Endothelial cell of hepatic sinusoid (primary cell): ENCODE results near the gene LIX1L.

Experiments
- in situ Hi-C: cut with HindIII; loops from 2 replicates; pipeline ENCODE4 v1.10.0; 2017; ENCODE audit warnings: low sequenced_read_pairs

The LIX1L gene

DNA sequence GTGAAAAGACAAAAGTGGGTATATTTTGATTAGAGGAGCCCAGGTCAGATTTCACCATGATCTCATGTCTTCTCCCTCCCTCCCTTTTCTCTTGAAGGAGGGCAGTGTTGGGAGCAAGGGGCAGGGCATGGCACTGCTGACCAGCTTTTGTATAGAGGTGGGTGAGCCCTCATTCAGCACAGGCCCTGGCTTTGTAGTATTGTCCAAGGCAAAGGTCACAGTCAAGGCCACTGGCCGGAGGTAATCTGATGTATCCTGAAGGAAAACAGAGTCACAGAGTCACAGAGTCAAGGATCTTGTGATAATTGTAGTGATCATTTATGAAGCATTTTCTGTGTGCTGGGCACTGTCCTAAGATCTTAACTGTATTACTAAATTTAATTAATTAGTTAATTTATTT lies 59.8 kb downstream of the LIX1L start:
- in situ Hi-C loops: no loop called here

DNA sequence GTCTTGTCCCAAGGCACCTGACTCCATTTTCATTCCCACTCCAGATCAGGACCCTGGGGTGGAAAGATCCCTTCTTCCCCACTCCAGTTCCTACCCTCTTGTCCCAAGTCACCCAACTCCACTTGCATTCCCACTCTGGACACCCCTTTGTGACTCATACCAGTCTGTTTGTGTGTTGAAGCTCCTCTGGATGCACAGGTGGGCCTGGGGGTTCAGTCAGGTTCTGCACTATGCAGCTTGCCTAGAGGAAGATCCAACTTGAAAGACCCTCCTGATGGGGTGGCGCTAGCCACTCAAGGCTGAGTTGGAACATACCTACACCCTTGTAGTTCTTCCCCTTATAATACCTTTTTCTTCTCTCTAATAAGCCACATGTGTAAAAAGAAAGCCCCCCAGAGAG lies 62.3 kb downstream of the LIX1L start:
- in situ Hi-C loops: no loop called here

DNA sequence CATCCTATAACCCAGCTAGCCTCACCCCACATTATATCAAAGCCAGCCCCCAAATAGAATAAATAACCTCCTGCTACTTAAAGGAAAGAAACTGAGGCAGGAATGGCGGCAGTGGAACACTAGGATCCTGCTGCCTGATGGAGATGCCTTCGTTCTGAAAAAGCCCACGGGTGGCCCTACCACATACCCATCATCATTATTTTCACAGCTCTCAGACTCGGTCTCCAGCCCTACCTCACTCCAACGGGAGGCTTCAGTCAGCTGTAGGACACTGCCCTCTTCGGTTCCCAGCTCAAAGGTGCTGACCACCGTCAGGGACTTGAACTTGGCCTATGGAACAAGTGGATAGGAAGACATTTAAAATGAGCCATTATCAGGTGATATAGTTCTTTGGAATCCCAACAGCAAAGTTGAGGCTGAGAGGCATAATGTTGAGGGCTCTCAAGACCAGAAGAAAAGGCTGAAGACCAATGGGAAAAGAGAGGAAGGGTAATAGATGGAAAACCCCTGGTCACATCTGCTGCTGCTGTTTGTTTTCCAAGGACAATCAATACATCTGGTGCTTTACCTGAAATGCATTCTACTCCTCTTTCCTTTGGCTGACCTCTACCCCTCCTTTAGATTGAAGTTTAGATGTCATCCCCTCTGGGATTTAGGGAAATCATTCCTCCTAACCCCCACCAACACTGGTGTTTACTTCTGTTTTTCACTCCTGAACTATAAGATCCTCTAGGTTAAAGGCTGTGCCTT lies 64.3 kb downstream of the LIX1L start:
- in situ Hi-C loops: no loop called here

DNA sequence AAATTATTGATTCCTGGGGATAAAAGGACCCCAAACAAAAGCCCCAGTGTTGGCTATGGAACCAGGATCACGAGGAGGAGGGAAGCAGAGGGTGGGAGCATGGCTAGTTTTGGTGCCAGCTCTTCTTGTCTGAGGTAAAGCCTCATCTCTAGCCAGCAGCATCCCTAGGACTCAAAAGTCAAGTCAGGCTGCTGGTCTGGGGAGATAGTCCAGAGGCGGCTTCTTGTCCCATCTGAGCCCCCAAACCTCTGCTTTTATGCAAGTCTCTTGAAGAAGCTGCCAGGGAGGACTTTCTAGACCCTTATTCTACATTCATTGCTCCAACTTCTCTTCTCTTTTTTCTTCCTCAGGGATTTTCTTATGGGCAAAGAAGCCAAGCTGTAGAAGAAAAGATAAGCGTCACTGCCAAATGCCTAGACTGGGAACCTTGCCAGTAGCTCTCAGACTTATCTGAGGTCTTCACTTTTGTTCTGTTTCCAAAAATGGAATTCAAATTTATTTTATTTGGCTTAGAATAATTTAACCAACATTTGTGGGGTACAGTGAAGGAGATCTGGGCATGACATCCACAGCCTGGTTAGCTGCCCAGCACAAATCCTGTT lies 65.2 kb downstream of the LIX1L start:
- in situ Hi-C loops: no loop called here

DNA sequence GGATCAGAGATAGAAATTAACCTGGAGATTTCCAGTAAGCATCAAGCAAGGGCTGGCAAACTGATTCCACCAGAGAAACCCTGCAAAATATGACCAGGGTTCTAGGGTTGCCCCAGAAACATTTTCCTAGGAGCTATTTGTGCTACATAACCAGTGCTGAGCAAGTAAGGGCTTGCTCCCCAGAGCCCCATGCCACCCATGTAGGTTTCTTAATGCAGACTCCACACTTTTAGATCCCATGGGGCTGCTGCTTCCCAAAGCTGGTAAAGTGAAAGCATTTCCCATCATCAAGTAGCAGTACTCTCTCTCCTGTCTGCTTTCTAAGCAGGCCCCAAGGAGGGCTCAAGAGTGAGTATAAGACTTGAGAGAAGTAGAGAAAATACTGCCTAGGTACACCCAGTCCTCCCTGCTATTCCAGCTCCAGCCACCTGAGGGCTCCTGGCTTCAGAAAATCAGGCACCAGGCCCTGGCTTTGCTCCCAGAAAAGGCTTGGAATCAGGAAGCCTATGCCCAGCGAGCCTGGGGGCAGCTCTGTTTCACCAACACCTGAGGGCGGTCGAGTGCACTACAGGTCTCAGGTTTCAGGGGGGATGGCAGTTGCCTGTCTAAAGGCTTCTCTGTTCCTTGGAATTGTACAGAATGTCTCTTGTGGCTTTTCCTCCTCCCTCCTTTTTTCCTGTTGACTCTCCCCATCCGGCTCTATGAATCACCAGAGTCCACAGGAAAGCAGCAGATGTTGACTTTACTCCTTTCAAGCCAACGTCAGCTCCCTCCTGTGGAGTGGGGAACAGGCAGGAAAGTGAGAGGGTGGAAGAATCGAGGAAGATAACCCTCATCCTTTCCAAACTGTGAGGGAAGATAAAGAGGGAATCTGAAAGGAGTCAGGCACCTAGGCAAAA lies 66.0 kb downstream of the LIX1L start:
- in situ Hi-C loops: no loop called here

DNA sequence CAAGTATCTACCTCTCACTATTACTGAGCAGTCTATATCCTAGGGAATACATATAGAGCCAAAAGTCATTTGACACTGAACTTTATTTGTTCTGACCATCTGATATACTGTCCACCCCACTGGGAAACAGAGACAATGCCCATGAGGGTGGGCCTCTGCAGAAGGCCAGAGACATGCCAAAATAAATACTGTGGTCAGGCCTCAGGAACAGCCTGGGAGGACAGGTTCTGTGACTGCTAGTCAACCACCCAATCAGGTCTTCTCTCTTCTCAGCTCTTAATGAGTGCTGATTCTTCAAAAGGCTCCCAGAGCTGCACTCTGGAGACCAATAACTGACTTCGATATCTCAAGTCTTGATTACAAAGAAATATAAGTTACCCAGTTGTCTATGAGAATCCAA lies 66.7 kb downstream of the LIX1L start:
- in situ Hi-C loops: no loop called here

DNA sequence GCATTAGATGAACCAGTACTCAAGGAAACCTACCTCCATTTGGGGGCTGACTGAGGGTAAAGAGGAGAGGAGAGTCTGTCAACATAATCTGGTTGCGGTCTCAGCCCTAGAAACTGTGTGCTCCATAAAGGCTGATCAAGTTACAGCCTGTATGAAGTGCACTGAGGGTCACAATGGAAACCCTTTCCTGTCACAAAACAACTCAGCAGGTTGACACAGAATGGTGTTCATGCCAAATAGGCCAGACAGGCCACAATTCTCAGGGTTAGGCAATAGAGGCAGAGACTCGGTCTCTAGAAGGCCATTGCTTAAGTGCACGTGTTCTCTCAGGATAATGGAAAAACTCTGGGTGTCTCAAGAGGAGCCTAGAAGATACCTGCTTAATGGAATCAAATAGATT lies 68.1 kb downstream of the LIX1L start:
- in situ Hi-C loops: no loop called here

DNA sequence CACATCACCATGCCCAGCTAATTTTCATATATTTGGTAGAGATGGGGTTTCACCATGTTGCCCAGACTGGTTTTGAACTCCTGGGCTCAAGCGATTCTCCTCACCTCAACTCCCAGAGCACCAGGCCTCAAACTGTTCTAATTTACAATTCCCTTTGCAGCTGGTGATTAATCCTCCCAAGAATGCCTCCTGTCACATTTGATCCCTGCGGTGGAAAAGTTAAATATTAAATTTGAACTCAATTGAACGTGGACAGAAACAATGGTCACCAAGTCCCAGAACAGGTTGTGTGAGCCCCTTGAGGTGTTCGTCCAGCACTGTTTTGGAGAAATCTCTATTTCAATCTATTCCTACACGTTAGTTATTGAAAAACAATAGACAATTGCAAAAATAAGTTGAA lies 70.2 kb downstream of the LIX1L start:
- in situ Hi-C loops: no loop called here

DNA sequence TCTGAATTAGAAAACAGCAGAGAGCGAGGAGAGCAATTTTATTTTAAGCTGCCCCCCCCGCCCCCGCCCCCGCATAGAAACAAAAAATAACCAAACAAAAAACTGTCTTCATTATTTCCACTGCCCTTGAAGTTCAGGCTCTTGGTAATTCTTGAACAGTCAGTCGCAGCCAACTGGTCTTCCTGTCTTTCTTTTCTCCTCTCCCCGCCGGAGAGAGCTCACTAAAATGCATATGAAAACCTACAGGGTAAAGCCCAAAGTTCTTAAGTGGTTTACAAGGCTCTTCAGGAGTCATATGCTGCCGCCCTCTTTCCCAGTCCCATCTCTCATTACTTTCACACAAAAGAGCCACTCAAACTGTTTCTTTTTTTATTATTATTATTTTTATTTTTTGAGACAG lies 71.0 kb downstream of the LIX1L start:
- in situ Hi-C loops: no loop called here

DNA sequence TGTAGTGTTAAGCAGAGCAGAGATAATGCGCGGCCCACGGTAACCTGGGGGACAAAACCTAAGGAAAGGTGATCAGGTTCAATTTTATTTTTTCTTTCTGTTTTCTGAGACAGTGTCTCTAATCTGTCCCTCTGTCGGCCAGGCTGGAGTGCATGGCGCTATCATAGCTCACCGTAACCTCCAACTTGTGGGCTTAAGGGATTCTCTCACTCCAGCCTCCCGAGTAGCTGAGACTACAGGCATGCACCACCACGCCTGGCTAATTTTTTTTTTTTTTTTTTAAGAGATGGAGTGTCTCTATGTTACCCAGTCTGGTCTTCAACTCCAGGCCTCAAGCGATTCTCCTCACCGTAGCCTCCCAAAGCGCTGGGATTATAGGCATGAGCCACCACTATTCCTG lies 71.4 kb downstream of the LIX1L start:
- in situ Hi-C loops: no loop called here

DNA sequence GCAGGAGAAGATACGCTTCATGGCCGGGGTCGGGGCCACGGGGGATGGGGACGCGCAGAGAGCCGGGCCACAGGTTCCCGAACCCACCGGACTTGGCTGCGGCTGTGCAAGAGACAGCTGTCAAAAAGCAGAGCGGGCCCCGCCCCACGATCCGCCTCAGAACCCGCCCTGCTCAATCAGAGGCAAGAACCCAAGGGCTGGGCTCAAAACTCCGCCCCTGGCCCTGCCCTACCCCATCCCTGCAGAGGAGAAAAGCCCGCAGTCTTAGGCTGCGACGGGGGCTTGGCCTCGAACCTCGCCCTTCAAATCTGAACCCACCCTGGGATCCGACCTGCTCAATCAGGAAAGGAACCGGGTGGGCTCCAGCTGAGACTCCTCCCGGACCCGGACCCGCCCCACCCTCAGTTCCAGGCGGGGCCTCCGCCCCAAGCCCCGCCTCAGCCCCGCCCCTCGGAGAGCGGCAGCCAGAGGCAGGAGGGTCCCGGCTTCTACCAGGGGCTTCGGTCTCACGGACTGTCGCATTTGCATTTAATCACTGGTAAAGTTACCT lies 72.0 kb downstream of the LIX1L start, which contains the start of gene ANKRD35:
TSS of gene ANKRD35 (minus strand) at position 129 of the 550 bp plus-strand sequence. CDS start at position 21, 108 bp downstream.
- in situ Hi-C loops: no loop called here

DNA sequence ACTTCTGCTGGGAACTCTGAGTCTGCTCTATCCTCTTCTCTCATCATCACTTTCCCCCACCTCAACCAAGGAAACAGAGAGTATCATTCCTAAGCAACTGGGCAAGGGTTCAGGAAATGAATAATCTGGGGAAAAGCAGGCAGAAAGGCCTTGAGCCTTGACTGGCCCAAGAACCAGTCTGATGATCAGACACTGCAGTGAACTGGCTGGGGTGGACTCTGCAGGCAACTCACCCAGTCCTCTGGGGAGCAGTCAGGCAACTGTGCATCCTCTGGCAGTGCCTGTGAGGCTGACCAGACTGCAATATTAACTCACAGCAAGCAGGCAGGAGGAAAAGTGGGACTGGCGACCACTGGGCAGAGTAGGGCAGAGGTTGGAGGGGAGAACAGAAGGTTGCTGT lies 73.1 kb downstream of the LIX1L start:
- in situ Hi-C loops: loop anchor here (5.0 kb wide), 2 partner anchors 37 to 78 kb away; partner anchors contain the start of genes ANKRD34A, NUDT17 and POLR3GL
